SJSA1 (cell line): ENCODE data around the gene GGT5. TPM values are rescaled to one million over a fixed set of nuclear protein-coding genes. Genes with fewer than 3 reads are reported as not detected.
A peak's percentile ranks its signal among the peaks of the same experiment; 100 is the strongest.
"Not testable (repeated sequence)": the region's sequence is repeated elsewhere in the genome, so short reads cannot be mapped to it uniquely, and the experiment has no call there.

Experiments
- DNase-seq, 2 experiments: peaks; one replicate each; pipeline ENCODE4 v3.0.0-alpha.2; 2015 to 2020; ENCODE audit warnings: low spot score in 2 of 2, low read depth in 1 of 2
- H3K27ac ChIP-seq: fragments of 250-450 bp; sonication (Bioruptor Pico); 2 replicates; pipeline ENCODE4 v1.5.1; 2020; ENCODE audit warnings: mild to moderate bottlenecking, moderate library complexity
- H3K27me3 ChIP-seq: fragments of 250-450 bp; sonication (Bioruptor Pico); replicated peaks from 2 replicates; pipeline ENCODE4 v1.5.1; 2020; ENCODE audit warnings: mild to moderate bottlenecking, moderate library complexity
- H3K36me3 ChIP-seq: fragments of 250-450 bp; sonication (Bioruptor Pico); 2 replicates; pipeline ENCODE4 v1.5.1; 2020; ENCODE audit warnings: mild to moderate bottlenecking
- H3K4me1 ChIP-seq: fragments of 250-450 bp; sonication (Bioruptor Pico); replicated peaks from 2 replicates; pipeline ENCODE4 v1.6.1; 2021; ENCODE audit warnings: mild to moderate bottlenecking
- H3K4me3 ChIP-seq: fragments of 250-450 bp; sonication (Bioruptor Pico); 2 replicates; pipeline ENCODE4 v1.5.1; 2020; ENCODE audit warnings: mild to moderate bottlenecking
- H3K9me3 ChIP-seq: fragments of 250-450 bp; sonication (Bioruptor Pico); replicated peaks from 2 replicates; pipeline ENCODE4 v1.5.1; 2020; ENCODE audit warnings: mild to moderate bottlenecking
- total RNA-seq: library from RNA; depleted of rRNA; stranded (reverse); fragments of >200 nt; shearing (Covaris generic); gene quantifications from 2 replicates; pipeline ENCODE4 v1.2.3, GENCODE V29; 2014

GGT5 gene
- total RNA-seq, 1 experiment from 2014 or later: 0.66 TPM

- DNase-seq, H3K9me3 ChIP-seq, H3K27ac ChIP-seq: not testable (repeated sequence)
Measured at GRCh38 chr22:24211716-24212115, 33.2 kb downstream of the GGT5 start.

GRCh38 chr22:24210409-24210808 lies 34.5 kb downstream of the GGT5 start:
- not testable (repeated sequence) for DNase-seq, H3K4me3 ChIP-seq, H3K36me3 ChIP-seq, H3K9me3 ChIP-seq, H3K27ac ChIP-seq, H3K27me3 ChIP-seq
- peaks cover 44% of the 10 kb centered on the region for H3K4me1 ChIP-seq

More at GRCh38 chr22:24211716-24212115, 33.2 kb downstream of the GGT5 start:
- H3K4me3 ChIP-seq, H3K27me3 ChIP-seq, H3K36me3 ChIP-seq: not testable (repeated sequence)
- H3K4me1 ChIP-seq: peaks cover 33% of the 10 kb centered on the region

- no peaks in the 10 kb centered on the region for H3K36me3 ChIP-seq
- no peak for DNase-seq
- no peaks in the 10 kb centered on the region for H3K9me3 ChIP-seq
- H3K27me3 ChIP-seq: no peaks in the 10 kb centered on the region
- H3K4me1 ChIP-seq: peaks cover 48% of the 10 kb centered on the region
- H3K4me3 ChIP-seq: no peak overlapping the region
- H3K27ac ChIP-seq: no peak overlapping the region
Measured at GRCh38 chr22:24209687-24210086, 35.2 kb downstream of the GGT5 start.

- Histone ChIP-seq H3K9me3 (no peaks in the 10 kb centered on the region), H3K27me3 (no peaks in the 10 kb centered on the region), H3K36me3 (no peaks in the 10 kb centered on the region), H3K4me1 (peaks cover 50% of the 10 kb centered on the region), H3K27ac (peak overlapping the region; percentile 94), H3K4me3 (no peak overlapping the region)
- DNase-seq: no peak
Measured at GRCh38 chr22:24209016-24209415, 35.9 kb downstream of the GGT5 start.

GRCh38 chr22:24208012-24208749 lies 36.7 kb downstream of the GGT5 start:
- Histone ChIP-seq H3K36me3 (no peaks in the 10 kb centered on the region), H3K4me1 (peaks cover 53% of the 10 kb centered on the region), H3K27me3 (no peaks in the 10 kb centered on the region), H3K27ac (peak overlapping the region; percentile 94), H3K9me3 (no peaks in the 10 kb centered on the region), H3K4me3 (no peak overlapping the region)
- DNase-seq: peak; percentile 76 to 93

- DNase-seq: peak in 1 of 2 experiments; percentile 52
- Histone ChIP-seq H3K4me3 (no peak overlapping the region), H3K9me3 (no peaks in the 10 kb centered on the region)
Measured at GRCh38 chr22:24207264-24208011, 37.4 kb downstream of the GGT5 start.

GRCh38 chr22:24206460-24207263 lies 38.2 kb downstream of the GGT5 start:
- peak in 1 of 2 experiments; percentile 71 for DNase-seq

More at GRCh38 chr22:24207264-24208011, 37.4 kb downstream of the GGT5 start:
- Histone ChIP-seq H3K36me3 (no peaks in the 10 kb centered on the region), H3K4me1 (peaks cover 56% of the 10 kb centered on the region), H3K27ac (peak overlapping the region; percentile 94), H3K27me3 (no peaks in the 10 kb centered on the region)

GRCh38 chr22:24205438-24206195 lies 39.3 kb downstream of the GGT5 start:
- Histone ChIP-seq H3K4me1 (peaks cover 72% of the 10 kb centered on the region), H3K4me3 (no peak overlapping the region), H3K36me3 (no peaks in the 10 kb centered on the region), H3K27ac (peak overlapping the region; percentile 94), H3K9me3 (no peaks in the 10 kb centered on the region), H3K27me3 (no peaks in the 10 kb centered on the region)
- no peak for DNase-seq

More at GRCh38 chr22:24206460-24207263, 38.2 kb downstream of the GGT5 start:
- H3K9me3 ChIP-seq, H3K27me3 ChIP-seq, H3K4me3 ChIP-seq, H3K36me3 ChIP-seq: not testable (repeated sequence)
- Histone ChIP-seq H3K4me1 (peaks cover 64% of the 10 kb centered on the region), H3K27ac (peak overlapping the region; percentile 94)

- not testable (repeated sequence) for H3K36me3 ChIP-seq
Measured at GRCh38 chr22:24203856-24204255, 41.0 kb downstream of the GGT5 start.

GRCh38 chr22:24201681-24202614 lies 42.9 kb downstream of the GGT5 start:
- Histone ChIP-seq H3K36me3 (no peaks in the 10 kb centered on the region), H3K9me3 (no peaks in the 10 kb centered on the region), H3K27ac (no peak overlapping the region), H3K27me3 (no peaks in the 10 kb centered on the region), H3K4me1 (peaks cover 60% of the 10 kb centered on the region), H3K4me3 (no peak overlapping the region)
- no peak for DNase-seq

More at GRCh38 chr22:24203856-24204255, 41.0 kb downstream of the GGT5 start:
- peaks cover 68% of the 10 kb centered on the region for H3K4me1 ChIP-seq
- H3K27ac ChIP-seq, H3K27me3 ChIP-seq, H3K4me3 ChIP-seq, H3K9me3 ChIP-seq, DNase-seq: not testable (repeated sequence)

- Histone ChIP-seq H3K4me3 (no peak overlapping the region), H3K27ac (peak overlapping the region; percentile 7; the same call in 1 of the 2 replicates), H3K27me3 (no peaks in the 10 kb centered on the region), H3K36me3 (no peaks in the 10 kb centered on the region), H3K9me3 (no peaks in the 10 kb centered on the region), H3K4me1 (peaks cover 49% of the 10 kb centered on the region)
- DNase-seq: peak; percentile 76
Measured at GRCh38 chr22:24200619-24201212, 44.2 kb downstream of the GGT5 start.

GRCh38 chr22:24198682-24199052 lies 46.2 kb downstream of the GGT5 start:
- Histone ChIP-seq H3K4me3 (no peak overlapping the region), H3K27me3 (no peaks in the 10 kb centered on the region), H3K4me1 (peaks cover 37% of the 10 kb centered on the region), H3K9me3 (no peaks in the 10 kb centered on the region), H3K27ac (no peak overlapping the region), H3K36me3 (no peaks in the 10 kb centered on the region)
- DNase-seq: no peak
